CD14-positive monocyte (primary cell): ENCODE results near the gene CLTA. TPM values are rescaled to one million over a fixed set of nuclear protein-coding genes. Genes with fewer than 3 reads are reported as not detected.

Experiments used
- DNase-seq, 3 donors: peaks; one replicate each; pipeline ENCODE4 v3.0.0-alpha.2; 2011 to 2022
- H2AFZ ChIP-seq: 2 replicates; pipeline ENCODE4 v1.6.0; 2012; ENCODE audit warnings: mild to moderate bottlenecking, low read depth, low read length, inconsistent platforms; ENCODE audit not compliant: insufficient read depth, poor library complexity, severe bottlenecking
- H3K27ac ChIP-seq, 2 donors: 1 replicate in 1 of 2; 2 replicates in 1 of 2; pipeline ENCODE4 v1.5.1; 2012 to 2013; ENCODE audit warnings: low read length in 2 of 2, control low read depth in 1 of 2, inconsistent platforms in 1 of 2, low read depth in 1 of 2, mild to moderate bottlenecking in 1 of 2
- H3K27me3 ChIP-seq, 2 donors: one replicate each; pipeline versions ENCODE4 v1.6.0 to v1.6.1; 2011 to 2013; ENCODE audit warnings: low read length in 2 of 2; ENCODE audit not compliant: control insufficient read depth in 2 of 2, insufficient read depth in 2 of 2
- H3K36me3 ChIP-seq, 2 donors: replicated peaks in 1 of 2; 1 replicate in 1 of 2; 2 replicates in 1 of 2; pipeline versions ENCODE4 v1.5.1 to v1.6.1; 2012 to 2013; ENCODE audit warnings: low read length in 2 of 2, control low read depth in 1 of 2, inconsistent platforms in 1 of 2, mild to moderate bottlenecking in 1 of 2; ENCODE audit not compliant: insufficient read depth in 2 of 2, control insufficient read depth in 1 of 2
- H3K4me1 ChIP-seq, 2 donors: 1 replicate in 1 of 2; 2 replicates in 1 of 2; pipeline versions ENCODE4 v1.5.1 to v1.6.1; 2012 to 2013; ENCODE audit warnings: low read length in 2 of 2, control low read depth in 1 of 2, inconsistent platforms in 1 of 2, mild to moderate bottlenecking in 1 of 2, moderate library complexity in 1 of 2; ENCODE audit not compliant: insufficient read depth in 2 of 2, control insufficient read depth in 1 of 2
- H3K4me2 ChIP-seq: replicated peaks from 2 replicates; pipeline ENCODE3; 2012; ENCODE audit warnings: low read length, moderate library complexity, mild to moderate bottlenecking; ENCODE audit not compliant: poor library complexity, severe bottlenecking; ENCODE audit errors: extremely low read depth
- H3K4me3 ChIP-seq, 3 experiments: fragments of 200-600 bp in 1 of 3; sonication (generic) in 1 of 3; replicated peaks in 1 of 3; 1 replicate in 2 of 3; 2 replicates in 1 of 3; pipeline ENCODE4 v1.5.1; 2011 to 2013; ENCODE audit warnings: low read length in 3 of 3, mild to moderate bottlenecking in 3 of 3, control low read depth in 2 of 3, low read depth in 2 of 3, inconsistent platforms in 1 of 3, moderate library complexity in 1 of 3
- H3K79me2 ChIP-seq: 2 replicates; pipeline ENCODE4 v1.6.0; 2012; ENCODE audit warnings: mild to moderate bottlenecking, control low read depth, inconsistent platforms, low read length, moderate library complexity; ENCODE audit not compliant: insufficient read depth
- H3K9ac ChIP-seq: 2 replicates; pipeline ENCODE4 v1.6.0; 2017; ENCODE audit warnings: low read length, mild to moderate bottlenecking; ENCODE audit not compliant: insufficient read depth, poor library complexity, severe bottlenecking
- H3K9me3 ChIP-seq, 2 donors: replicated peaks in 1 of 2; 1 replicate in 1 of 2; 2 replicates in 1 of 2; pipeline versions ENCODE4 v1.5.1 to v1.6.1; 2012 to 2013; ENCODE audit warnings: low read length in 2 of 2, control low read depth in 1 of 2; ENCODE audit not compliant: control insufficient read depth in 1 of 2, insufficient read depth in 1 of 2
- H4K20me1 ChIP-seq: 2 replicates; pipeline ENCODE4 v1.6.0; 2012; ENCODE audit warnings: mild to moderate bottlenecking, low read length, control low read depth, moderate library complexity; ENCODE audit not compliant: insufficient read depth
- H3K27ac Mint-ChIP-seq, 7 donors: one replicate each; pipeline ENCODE4 v1.8.0; 2020; ENCODE audit warnings: mild to moderate bottlenecking in 7 of 7, mixed read lengths in 7 of 7, moderate library complexity in 6 of 7, inconsistent platforms in 2 of 7
- H3K27me3 Mint-ChIP-seq, 3 donors: one replicate each; pipeline ENCODE4 v1.8.0; 2021 to 2022; ENCODE audit warnings: low read depth in 3 of 3, mild to moderate bottlenecking in 3 of 3, mixed read lengths in 3 of 3, moderate library complexity in 3 of 3, inconsistent platforms in 1 of 3
- H3K36me3 Mint-ChIP-seq, 2 donors: one replicate each; pipeline ENCODE4 v1.8.0; 2020; ENCODE audit warnings: mixed read lengths in 2 of 2, inconsistent platforms in 1 of 2, mild to moderate bottlenecking in 1 of 2
- H3K4me1 Mint-ChIP-seq: one replicate; pipeline ENCODE4 v1.8.0; 2020; ENCODE audit warnings: mild to moderate bottlenecking, mixed read lengths
- H3K4me3 Mint-ChIP-seq, 2 donors: one replicate each; pipeline ENCODE4 v1.8.0; 2020; ENCODE audit warnings: mild to moderate bottlenecking in 2 of 2, mixed read lengths in 2 of 2, moderate library complexity in 1 of 2
- H3K9me3 Mint-ChIP-seq, 7 donors: one replicate each; pipeline ENCODE4 v1.8.0; 2020 to 2022; ENCODE audit warnings: mixed read lengths in 7 of 7, mild to moderate bottlenecking in 6 of 7, moderate library complexity in 6 of 7, inconsistent platforms in 2 of 7
- CTCF ChIP-seq: fragments of 200-600 bp; IDR thresholded peaks from one replicate; pipeline ENCODE4 v1.8.0; 2022; ENCODE audit warnings: antibody characterized with exemption, mild to moderate bottlenecking
- WGBS: methylation state at CpG from one replicate; pipeline ENCODE4 v1.1.5; 2013; ENCODE audit warnings: missing lambda C conversion rate; ENCODE audit not compliant: insufficient coverage; 5-methylcytosine and 5-hydroxymethylcytosine counted together
- intact Hi-C, 2 donors: fragments of 100-400 bp; cut with micrococcal nuclease; formaldehyde crosslinking; loops; one replicate each; pipeline versions ENCODE4 v1.15.0 to v1.15.1; 2023
- polyA minus RNA-seq: library from RNA; depleted of rRNA, polyadenylated mRNA; stranded (reverse); fragments of >200 nt; gene quantifications from 2 replicates; pipeline ENCODE4 v1.2.3, GENCODE V29; 2012
- polyA plus RNA-seq, 3 donors: library from polyadenylated mRNA; depleted of rRNA in 1 of 3; unstranded in 2 of 3; stranded (reverse) in 1 of 3; fragments of 300-500 nt in 2 of 3; fragments of >200 nt in 1 of 3; fragmentation: Illumina TruSeq in 2 of 3; gene quantifications; 1 replicate in 2 of 3; 2 replicates in 1 of 3; pipeline ENCODE4 v1.2.3, GENCODE V29; 2012 to 2021
- total RNA-seq, 12 experiments: library from RNA in 1 of 12; stranded (reverse) in 1 of 12; fragments of 120-200 nt in 1 of 12; gene quantifications; one replicate each; pipeline ENCODE4 v1.2.4 and lab custom pipeline; 2013 to 2026; ENCODE audit warnings: mixed read lengths in 6 of 12, inconsistent platforms in 1 of 12

The CLTA gene
- 218 TPM for total RNA-seq (2013)
- polyA plus RNA-seq (100 to 1,000 TPM in 2 of 3 donors, 10 to 100 TPM in 1; 85.6 to 262 (median 225) TPM), polyA minus RNA-seq (85.1 and 157 TPM in 2 replicates), total RNA-seq (lab: John Stamatoyannopoulos, UW) (56.1 to 112 (median 73.7) reads per million in 11 experiments)

- Histone ChIP-seq H3K79me2 (peaks cover 50% of the 10 kb centered on the region), H3K27ac (peak within 1 kb of the TSS; percentile 86 to 92), H3K36me3 (peaks cover 0 to 14% of the 10 kb centered on the region in 2 donors), H3K4me1 (peaks cover 31 to 40% of the 10 kb centered on the region in 2 donors), H3K27me3 (no peaks in the 10 kb centered on the region), H4K20me1 (peaks cover 43% of the 10 kb centered on the region), H3K4me2 (peak within 1 kb of the TSS; percentile 82), H2AFZ (peak within 1 kb of the TSS; percentile 85), H3K9ac (peak within 1 kb of the TSS; percentile 92), H3K9me3 (no peaks in the 10 kb centered on the region), H3K4me3 (peak within 1 kb of the TSS; percentile 79 to 85 (median 84))
- Mint-ChIP-seq H3K27me3 (peaks cover 5 to 8% (median 7%) of the 10 kb centered on the region in 3 donors), H3K4me3 (peak within 1 kb of the TSS; percentile 95 to 97), H3K4me1 (peaks cover 39% of the 10 kb centered on the region), H3K36me3 (peaks cover 17 to 22% of the 10 kb centered on the region in 2 donors), H3K9me3 (no peaks in the 10 kb centered on the region), H3K27ac (peak within 1 kb of the TSS; percentile 92 to 99 (median 95))
- WGBS, result under 1% methylated on average over 63 of the region's 68 CpGs
- peak; percentile 97 to 99 (median 99) for DNase-seq
- TF ChIP-seq CTCF, result peak; percentile 79
- intact Hi-C loops, result no loop called here
Measured at GRCh38 chr9:36190388-36191289, at the start of gene CLTA. Gene CLTA, plus strand, starts transcription at chr9:36190921. Its CDS starts 136 bp downstream, at chr9:36191057.

- peaks cover 93 to 94% of the 10 kb centered on the region in 2 donors for H3K4me1 ChIP-seq
- H4K20me1 ChIP-seq, result peaks cover 51% of the 10 kb centered on the region
- H3K9me3 ChIP-seq, result peaks cover 0 to 3% of the 10 kb centered on the region in 2 donors
- peaks cover 13 to 29% of the 10 kb centered on the region in 2 donors for H3K36me3 ChIP-seq
- H3K27me3 ChIP-seq, result no peaks in the 10 kb centered on the region
- H3K9ac ChIP-seq, result peak overlapping the region; percentile 2
- H3K27me3 Mint-ChIP-seq, result peaks cover 0 to 4% (median 0%) of the 10 kb centered on the region in 3 donors
- peak; percentile 43 for TF ChIP-seq CTCF
- peaks cover 51 to 72% of the 10 kb centered on the region in 2 donors for H3K36me3 Mint-ChIP-seq
- peak overlapping the region; percentile 94 for H3K4me2 ChIP-seq
- peak overlapping the region in 1 of 2 donors; percentile 42 for H3K4me3 Mint-ChIP-seq
- H3K4me3 ChIP-seq, result peak overlapping the region in 1 of 3 experiments; percentile 98
- H2AFZ ChIP-seq, result no peak overlapping the region
- peaks cover 100% of the 10 kb centered on the region for H3K79me2 ChIP-seq
- peak in 1 of 3 donors; percentile 47 for DNase-seq
- intact Hi-C loops, result no loop called here
- H3K27ac ChIP-seq, result peak overlapping the region; percentile 93 to 99
- H3K9me3 Mint-ChIP-seq, result peaks cover 0 to 3% (median 0%) of the 10 kb centered on the region in 7 donors
- peak overlapping the region; percentile 95 to 98 (median 98) for H3K27ac Mint-ChIP-seq
- peaks cover 93% of the 10 kb centered on the region for H3K4me1 Mint-ChIP-seq
- WGBS, result 100% methylated on average over 2 of the region's 4 CpGs
Measured at GRCh38 chr9:36141288-36141687, 49.4 kb upstream of the CLTA start.
